NK-92 (cell line): ENCODE measurements around the gene SAFB.

Experiments used
- DNase-seq: peaks from one replicate; lab custom pipeline; 2025; ENCODE audit not compliant: unreplicated experiment; lab: John Stamatoyannopoulos, UW

Gene SAFB

DNA sequence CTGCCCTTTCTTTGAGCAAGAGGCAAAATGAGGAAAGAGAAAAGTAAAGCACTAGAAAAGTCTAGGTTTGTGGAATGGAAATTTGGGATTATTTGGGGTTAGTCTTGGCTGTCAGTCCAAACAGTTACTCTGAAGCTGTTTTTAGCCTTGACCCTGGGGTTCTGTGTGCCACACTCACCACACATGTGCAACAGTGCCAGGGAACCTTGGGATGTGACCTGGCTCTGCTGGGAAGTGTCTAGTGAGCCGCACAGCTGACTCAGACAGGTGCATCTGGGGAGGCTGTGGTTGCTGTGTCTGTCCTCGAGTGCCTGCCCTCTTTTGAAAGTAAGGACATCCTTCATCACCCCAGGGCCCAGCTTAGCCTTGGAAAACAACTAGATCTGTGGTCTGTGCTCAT, 41.6 kb downstream of the SAFB start:
- no peak for DNase-seq

DNA sequence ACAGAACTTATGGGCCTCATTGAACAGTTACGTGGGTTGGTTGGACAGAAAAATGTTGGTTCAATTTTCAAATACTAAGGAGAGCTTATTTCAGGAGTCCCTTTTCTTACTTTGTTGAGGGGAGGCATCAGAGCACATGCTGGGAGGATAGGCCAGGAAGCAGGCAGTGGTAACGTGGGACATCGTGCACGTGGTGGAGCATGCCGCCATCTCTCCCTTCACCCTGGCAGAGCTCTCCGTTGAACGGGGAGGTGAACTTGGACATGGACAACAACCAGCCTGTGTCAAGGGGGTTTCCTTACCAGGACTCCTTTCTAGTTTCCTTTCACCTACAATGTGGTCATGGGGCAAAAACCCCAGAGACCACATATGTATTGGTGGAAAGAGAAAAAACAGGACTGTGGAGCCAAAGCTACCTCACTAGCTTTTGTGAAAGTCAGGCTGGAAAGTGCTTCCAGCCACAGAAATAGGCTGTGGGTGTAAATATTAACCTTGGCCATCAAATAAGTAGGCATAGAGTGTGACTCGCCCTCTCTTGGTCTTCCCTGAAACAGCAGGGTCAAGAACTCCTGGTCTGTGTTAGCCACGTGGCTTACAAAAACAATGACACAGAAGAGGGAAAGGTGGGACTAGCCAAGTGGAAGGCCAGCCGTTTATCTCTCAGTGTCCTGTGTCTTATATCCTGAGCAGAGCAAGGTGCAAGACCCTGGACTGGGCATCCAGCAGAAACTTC, 43.1 kb downstream of the SAFB start:
- no peak for DNase-seq

DNA sequence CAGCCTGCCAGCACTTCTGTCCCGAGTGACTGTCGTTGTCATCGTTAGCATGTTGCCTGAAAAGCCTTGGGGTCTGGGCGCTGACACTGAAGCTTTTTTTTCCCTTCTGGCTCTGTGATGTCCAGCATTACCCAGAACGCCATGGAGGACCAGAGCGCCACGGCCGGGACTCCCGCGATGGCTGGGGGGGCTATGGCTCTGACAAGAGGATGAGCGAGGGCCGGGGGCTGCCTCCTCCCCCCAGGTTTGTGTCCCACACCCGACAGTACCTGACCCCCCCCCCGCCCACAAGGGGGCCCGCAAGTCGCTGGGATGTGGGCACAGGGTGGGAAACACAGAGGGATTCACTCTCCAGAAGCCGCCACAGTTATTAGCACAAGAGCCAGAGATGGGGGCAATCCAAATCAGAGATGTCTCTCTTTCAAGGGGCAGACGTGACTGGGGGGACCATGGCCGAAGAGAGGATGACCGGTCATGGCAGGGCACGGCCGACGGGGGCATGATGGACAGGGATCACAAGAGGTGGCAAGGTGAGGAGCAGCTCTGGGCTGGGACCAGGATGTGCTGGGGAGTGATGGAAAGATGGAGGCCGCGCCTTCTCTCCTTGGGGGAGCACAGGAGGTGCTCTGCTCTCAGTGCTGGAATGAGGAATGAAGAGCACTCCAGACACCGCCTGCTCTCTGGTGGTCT, 44.2 kb downstream of the SAFB start:
- DNase-seq, result no peak

DNA sequence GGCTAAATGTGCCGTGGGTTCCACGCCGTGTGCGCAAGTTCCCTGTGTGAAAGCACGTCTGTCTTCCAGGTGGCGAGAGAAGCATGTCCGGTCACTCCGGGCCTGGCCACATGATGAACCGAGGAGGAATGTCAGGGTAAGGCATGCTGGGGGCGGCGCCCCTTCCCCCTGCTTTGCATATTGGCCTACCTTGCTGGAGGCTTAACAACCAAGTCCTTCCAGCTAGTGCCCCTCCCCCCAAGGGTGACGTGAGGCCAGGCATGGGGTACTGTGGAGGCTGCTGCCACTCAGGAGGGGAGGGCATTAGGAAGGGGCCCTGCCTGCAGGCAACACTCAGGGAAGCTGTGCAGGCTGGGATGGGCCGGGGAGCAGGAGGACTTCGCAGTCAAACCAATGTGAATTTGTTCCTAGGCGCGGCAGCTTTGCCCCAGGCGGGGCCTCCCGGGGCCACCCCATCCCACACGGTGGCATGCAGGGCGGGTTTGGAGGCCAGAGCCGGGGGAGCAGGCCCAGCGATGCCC, 44.9 kb downstream of the SAFB start:
- DNase-seq, result no peak

DNA sequence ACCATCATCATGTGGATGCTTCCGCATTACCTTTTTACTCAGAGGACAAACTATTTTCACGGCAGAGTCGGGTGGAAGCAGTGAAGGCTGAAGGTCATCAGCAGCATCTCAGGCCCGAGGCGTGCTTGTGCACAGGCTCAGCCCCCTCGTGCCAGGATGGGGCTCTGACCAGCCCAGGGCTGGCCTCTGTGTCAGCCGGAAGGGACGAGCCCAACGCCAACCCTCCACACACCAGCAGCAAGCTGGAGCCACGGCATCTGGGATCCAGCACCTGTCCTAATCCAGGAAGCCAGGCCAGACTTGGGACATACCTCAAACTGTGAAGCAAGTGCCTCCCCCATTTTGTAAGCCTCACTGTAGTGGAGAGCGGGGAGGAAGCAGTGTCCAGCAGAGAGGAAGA, 46.3 kb downstream of the SAFB start:
- DNase-seq, result no peak

GRCh38 chr19:5671600-5671999, 48.7 kb downstream of the SAFB start:
- DNase-seq, result no peak

GRCh38 chr19:5672708-5673459, 50.0 kb downstream of the SAFB start:
- no peak for DNase-seq

- DNase-seq, result no peak
Measured at GRCh38 chr19:5673752-5674151, 50.9 kb downstream of the SAFB start.

DNA sequence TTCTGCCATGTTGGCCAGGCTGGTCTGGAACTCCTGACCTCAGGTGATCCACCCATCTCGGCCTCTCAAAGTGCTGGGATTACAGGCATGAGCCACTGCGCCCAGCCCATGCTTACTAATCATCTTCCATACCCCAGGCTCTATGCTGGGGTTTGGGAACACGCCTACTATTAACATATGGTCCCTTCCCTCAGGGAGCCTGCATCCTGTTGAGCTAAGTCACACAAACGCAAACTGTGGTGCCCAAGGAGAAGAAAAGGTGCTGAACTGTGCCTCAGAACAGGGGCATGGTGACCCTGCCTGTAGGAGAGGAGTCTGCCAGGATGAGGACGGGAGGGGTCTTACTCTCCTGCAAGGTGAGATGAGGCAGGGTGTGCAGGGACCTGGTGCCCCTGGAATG, 51.8 kb downstream of the SAFB start:
- no peak for DNase-seq

DNA sequence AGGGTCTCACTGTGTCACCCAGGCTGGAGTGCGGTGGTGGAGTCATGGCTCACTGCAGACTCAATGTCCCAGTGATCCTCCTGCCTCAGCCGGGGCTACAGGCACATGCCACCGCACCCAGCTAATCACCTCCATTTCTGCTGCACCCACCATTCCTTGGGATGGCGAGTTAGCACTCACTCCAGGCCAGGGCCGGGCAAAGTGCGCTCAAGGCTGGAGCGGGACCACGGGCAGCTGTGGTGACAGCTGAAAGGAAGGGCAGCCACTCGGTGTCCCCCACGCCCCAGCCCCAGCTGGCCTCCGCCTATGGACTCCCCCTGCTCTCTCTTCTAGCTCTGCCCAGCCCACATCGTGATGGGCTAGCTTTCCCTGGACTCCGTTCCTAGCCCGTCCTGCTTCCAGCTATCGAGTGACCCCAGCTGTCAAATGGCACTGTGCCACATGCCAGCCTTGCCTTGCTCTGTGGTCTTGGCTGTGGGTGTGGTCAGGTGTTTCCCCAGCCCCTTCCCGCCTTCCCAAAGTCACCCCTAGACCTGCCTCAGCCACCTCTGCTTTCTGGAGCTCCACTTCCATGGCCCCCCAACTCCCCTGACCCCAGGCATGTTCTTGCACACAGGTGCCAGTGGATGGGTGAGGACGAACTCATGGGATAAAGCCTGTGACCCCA, 53.4 kb downstream of the SAFB start:
- no peak for DNase-seq

- no peak for DNase-seq
Measured at GRCh38 chr19:5676772-5677105, 53.9 kb downstream of the SAFB start.

GRCh38 chr19:5677136-5677535, 54.3 kb downstream of the SAFB start:
- no peak for DNase-seq

- no peak for DNase-seq
Measured at GRCh38 chr19:5677580-5677979, 54.7 kb downstream of the SAFB start.

GRCh38 chr19:5678071-5678718, 55.3 kb downstream of the SAFB start:
- no peak for DNase-seq

DNA sequence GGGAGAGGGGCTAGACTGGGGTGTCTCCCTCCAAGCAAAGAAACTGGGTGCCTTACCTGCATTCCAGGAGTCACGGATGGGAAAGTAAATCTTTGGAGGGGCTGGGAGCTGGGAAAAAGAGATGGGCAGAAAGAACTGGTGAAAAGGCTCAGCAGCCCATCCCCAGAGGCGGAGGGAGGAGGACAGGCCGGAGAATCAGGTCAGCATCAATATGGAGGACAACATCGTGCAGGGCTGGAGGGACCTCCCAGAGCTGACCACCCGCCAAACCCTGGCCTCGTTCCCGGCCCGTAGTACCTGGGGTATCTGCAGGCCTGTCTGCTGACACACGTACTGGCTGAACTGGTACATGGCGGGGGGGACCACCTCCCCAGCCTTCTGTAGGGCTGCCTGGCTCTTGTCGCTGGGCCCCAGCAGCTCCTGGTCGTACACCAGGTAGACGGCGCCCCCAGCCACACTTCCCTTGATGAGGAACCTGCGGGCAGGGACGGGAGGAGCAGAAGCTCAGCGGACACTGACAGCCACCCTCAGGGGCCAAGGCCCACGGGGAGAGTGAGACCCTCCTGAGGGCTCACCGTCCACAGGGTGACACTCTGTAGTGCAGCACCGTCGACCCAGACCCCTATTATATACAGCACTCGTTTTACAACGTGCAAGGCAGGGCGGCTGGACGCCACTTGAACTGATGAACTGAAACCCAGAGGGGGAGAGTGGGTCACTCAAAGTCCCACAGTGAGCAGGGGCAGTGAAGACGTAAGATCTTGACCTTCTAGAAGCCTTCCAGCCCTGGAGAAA, 56.6 kb downstream of the SAFB start:
- no peak for DNase-seq

DNA sequence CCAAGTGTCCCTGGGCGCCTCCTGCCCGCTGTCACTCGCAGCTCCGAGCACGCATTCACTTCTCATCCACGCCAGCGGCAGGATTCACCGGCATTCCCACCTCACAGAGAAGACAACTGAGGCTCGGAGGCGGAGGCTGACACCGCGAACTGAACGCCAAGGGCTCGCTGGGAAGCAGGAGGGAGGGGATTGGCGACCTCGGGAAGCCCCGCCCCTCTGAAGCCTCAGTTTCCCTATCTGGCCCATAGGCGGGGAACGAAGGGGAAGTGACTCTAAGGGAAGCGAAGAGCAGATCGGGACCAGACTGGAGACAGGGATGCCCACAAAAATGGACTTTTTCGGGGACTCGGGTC, 57.2 kb downstream of the SAFB start:
- no peak for DNase-seq

DNA sequence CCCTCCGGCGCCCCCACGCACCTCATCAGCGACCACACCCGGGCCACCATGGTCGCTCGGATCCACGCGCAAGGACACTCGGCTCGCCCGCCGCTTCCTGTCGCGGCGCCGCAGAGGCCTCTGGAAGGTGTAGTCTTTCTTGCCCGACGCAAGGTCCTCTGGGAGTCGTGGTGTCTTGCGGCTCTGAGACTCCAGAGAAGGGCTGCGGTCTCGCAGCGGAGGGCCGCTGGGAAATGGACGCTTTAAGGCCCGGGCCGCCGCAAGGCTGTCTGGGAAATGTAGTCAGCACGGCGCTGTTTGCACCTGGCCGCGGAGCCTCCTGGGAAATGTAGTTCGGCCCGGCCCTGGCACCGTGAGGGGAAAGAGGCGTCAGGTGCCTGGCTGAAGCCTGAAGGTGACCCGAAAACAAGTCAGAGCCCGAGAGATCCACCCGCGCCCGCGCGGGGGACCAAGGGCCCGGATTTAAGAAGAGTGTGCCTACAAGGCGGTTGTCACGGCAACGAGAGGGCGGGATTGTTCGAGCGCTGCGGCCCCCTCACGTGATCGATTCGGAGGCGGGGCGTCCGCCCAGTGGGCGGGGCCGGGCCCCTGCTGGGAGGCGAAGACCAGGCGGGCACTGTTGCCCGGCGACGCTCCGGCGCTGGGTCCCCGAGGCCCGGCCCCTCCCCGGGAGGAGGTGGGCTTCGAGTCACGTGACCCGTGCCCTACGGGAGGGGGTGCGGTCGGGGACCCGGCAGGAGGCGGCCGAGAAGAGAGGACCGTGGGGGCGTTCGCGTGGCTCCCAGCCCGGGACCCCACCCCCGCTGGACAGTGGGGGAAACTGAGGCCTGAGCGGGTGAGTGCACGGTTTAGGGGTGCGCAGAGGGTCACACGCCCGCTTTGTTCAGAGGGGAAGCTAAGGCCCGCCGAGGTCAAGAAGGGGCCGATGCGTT, 57.8 kb downstream of the SAFB start, which contains the start of the genes HSD11B1L and MICOS13:
HSD11B1L (plus strand) TSS at position 591 of the 932 bp plus-strand sequence. CDS start 3,806 bp downstream, outside the sequence.
MICOS13 (minus strand) TSS at position 80 of the 932 bp plus-strand sequence; CDS start at position 50, 30 bp downstream.
- DNase-seq, result peak; percentile 87

GRCh38 chr19:5681391-5682106, 58.7 kb downstream of the SAFB start:
- DNase-seq, result no peak
